ENCODE measurements around the gene MYO18B.

The MYO18B gene

DNA sequence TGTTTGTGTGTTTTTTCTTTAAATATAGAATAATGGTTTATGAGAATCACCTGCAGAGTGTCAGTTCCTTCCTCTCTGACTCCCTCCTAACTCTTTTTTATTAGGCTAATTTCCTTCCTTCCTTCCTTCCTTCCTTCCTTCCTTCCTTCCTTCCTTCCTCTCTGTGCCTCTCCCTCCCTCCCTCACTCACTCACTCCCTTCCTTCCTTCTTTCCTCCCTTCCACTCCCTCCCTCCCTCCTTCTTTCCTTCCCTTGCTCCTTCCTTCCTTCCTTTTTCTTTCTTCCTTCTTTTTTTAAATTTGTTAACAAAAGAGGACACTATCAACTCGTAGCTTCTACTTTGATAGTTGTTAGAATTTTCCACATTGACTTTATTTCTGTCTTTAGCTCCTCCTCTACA, 274.9 kb downstream of the MYO18B start:
- no peak for DNase-seq

DNA sequence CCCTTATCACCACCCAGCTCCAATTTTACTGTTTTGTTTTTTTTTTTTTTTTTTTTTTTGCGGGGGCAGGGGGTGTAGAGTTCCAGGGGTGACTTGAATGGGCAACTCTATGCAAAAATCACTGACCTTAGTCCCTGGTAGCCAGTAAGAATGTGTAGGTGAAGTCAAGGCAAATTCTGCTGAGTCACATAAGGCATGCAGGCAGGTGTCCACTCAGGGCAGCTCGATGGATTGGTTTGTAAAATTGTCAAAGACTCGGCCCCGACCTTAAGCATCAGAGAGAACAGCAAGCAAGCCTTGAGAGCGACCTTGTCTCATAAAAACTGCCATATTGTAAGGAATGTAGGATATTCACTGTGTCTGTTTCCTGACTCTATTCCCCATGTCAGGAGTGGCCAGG, 275.9 kb downstream of the MYO18B start:
- DNase-seq: no peak

DNA sequence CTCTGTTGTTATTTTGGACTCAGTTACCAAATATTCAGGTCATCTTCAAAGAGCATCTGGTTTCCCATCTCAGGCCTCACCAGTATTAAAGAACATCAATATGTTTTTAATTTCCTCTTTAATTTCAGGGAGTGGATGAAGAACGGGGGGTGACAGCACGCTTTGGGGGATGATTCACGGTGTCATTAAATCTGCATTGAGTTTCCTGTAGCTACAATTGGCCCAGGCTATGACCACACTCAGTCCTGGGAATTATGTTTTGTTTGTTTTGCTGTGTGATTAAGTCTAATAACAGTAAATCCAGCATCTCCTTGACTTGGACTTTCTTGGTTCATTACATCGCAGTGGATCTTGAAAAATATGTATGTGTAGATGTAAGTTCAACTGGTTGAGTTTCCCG, 277.6 kb downstream of the MYO18B start:
- no peak for DNase-seq

DNA sequence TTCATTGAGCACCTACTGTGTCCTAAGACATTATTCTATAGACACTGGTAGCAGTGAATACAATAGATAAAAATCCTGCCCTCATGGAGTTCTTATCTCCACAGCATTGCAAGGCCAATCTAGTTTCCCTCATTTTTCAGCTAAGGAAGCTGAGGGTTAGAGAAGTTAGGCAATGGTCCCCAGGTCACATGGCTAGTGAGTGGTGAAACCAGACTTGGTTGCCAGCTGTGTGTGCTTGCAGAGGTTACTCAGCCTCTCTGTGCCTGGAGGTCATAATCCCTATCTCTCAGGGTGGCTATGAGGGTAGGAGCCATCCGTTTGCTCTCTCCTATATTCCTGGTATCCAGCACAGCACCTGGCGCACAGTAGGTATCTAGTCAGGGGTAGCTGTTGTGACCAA, 279.5 kb downstream of the MYO18B start:
- DNase-seq: no peak

DNA sequence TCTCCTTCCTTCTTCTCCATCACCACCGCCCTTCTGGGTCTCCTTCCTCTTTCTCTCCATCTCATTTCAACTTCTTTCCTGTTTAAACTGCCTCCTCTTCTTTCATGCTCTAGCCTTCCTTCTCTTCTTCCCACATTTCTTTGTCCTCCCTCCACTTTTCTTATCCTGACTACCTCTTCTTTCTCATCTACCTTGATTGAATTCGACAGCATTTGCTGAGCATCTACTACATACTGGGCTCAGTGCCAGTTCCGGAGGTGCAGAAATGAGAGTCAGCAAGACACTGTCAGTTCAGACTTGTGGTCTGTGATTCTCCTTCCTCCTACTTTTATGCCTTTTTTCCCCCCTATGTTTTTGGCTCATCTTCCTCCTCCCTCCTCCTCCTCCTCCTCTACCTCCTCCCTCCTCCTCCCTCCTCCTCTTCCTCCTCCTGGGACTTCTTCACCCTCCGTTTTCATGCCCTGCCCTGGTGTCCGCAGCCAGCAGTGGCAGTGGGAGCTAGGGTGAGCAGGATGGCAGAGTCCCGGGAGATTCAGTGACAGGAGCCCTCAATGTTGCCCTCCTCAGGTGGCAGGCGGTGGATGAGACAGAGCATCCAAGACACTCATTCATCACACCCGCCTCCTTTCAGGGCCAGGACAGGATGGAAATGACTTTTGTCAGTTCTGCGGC, 281.3 kb downstream of the MYO18B start:
- no peak for DNase-seq

DNA sequence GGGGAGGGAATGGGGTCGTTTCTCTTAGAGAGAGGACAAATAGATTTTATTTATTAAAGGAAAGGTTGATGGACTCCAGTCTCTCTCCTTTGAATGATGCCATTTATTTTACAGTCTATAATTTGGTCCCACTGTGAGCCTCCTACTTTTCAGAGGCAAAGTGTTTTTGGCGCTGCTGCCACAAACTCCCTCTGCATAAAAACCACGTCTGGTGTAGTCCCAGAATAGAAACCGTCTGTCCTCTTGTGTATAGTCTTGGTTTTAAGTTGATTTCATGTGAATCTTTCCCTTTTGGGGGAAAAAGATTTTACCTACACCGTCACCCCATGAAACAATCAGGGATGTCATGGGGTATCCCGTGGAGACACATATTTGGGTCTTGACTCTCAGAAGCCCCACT, 283.6 kb downstream of the MYO18B start:
- no peak for DNase-seq

DNA sequence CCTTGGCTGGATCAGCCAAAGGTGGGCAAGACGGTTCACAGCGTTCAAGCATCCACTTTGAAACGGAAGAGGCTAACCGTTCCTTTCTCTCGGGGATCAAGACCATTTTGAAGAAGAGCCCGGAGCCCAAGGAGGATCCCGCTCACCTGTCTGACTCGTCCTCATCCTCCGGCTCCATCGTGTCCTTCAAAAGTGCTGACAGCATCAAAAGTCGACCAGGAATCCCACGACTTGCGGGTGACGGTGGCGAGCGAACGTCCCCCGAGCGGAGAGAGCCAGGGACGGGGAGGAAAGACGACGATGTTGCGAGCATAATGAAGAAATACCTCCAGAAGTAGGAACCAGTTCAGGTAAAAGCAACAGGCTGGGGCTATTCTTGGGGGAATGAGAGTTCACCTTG, 285.4 kb downstream of the MYO18B start:
- no peak for DNase-seq

DNA sequence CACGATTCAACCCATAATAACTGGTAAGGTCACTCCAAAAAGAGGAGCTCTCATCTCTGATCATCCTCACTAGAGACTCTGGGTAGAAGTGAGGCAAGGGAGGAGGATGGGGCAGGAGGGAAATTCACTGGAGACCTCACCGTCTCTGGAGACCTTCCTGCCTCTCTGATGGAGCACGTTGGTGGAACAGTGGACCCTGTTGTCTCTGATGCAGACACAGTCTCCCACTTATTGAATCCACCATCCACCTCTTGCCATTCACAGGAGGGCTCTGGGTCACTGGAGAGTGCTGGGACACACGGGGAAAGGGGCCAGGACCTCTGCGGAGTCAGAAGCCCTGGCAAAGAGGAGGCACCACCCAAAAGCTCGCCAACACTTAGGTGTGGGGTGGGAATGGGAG, 289.7 kb downstream of the MYO18B start:
- no peak for DNase-seq

DNA sequence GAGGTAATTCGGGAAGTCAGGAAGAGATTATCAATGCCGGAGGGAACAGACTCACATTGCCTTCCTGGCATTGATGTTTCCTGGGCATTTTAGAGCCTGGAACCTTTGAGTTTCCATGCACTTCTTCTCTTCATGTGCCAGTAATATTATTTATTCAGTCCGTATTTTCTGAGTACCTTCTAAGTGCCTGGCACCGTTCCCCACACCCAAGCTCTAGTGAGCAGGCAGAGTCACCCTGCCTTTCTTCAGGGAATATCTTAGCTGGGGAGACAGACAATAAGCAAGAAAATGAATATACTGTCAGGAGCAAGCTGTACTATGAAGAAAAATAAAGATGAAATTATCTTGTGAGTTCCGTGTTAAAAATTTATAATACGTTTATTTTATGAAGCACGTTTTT, 291.1 kb downstream of the MYO18B start:
- DNase-seq: no peak

DNA sequence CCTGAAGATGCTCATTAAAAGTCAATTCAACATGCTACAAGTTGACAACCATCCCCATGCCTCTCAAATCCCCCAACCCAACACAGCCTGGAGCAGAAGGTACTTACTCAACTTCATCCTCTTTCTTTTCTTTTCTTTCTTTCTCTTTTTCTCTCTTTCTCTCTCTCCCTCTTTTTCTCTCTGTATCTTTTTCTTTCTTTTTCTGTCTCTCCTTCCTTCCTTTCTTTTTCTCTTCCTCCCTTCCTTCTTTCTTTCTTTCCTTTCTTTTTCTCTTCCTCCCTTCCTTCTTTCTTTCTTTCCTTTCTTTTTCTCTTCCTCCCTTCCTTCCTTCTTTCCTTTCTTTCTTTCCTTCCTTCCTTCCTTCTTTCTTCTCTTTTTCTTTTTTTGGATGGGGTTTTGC, 291.6 kb downstream of the MYO18B start:
- DNase-seq: no peak

DNA sequence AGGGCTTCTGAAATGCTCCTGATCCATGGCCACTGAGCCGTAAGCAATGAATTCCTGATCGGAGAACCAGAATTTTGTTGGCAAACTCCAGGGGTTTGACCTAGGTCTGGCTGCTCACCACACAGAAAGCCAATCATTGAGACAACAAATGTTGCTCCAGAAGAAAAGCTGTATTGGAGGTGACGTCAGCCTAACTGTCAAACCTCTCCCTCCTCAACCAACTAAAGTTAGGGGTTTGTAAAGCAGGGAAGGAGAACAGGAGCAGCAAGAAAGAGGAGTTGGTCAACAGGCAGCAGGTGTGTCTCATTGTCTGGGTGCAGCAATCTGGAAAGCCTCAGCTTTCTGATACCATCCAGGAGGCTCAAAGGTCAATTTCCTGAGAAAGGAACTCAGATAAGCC, 293.5 kb downstream of the MYO18B start:
- DNase-seq: no peak

DNA sequence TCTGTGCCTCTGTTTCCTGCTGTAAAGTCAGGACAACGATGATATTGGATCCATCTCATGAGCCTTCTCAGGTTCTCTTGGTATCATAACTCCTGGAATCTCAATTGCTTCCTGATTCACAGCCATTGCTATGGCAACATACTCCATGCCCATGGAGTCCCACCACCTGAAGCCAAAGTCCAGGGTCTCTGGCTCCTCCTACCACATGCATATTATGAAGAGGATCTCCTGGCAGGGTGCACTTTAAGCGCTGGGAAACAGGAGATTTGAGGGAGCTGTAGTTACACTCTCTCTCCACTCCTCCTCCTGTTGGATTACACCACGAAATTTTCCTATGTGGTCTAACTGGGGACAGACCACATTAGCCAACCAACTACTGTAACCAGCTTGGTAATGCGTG, 296.4 kb downstream of the MYO18B start:
- no peak for DNase-seq

DNA sequence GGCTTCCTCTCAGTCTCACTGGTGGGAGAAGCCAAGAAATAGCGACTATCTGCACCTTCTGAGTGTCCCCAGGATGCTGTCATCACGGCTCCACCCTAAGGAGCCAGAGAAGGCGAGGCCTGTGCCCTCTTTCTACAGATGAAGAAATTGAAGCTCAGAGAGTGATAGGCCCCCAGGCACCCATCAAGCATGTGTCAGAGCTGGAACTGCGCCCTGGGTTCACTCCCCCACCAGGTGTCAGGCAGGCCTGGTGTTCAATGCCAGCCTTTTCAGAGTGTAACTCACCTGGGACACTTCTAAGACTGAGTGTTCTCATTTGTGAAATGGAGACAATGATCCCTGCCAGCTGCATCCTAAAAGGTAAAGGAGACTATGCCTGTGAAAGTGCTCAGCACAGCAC, 299.9 kb downstream of the MYO18B start:
- no peak for DNase-seq

DNA sequence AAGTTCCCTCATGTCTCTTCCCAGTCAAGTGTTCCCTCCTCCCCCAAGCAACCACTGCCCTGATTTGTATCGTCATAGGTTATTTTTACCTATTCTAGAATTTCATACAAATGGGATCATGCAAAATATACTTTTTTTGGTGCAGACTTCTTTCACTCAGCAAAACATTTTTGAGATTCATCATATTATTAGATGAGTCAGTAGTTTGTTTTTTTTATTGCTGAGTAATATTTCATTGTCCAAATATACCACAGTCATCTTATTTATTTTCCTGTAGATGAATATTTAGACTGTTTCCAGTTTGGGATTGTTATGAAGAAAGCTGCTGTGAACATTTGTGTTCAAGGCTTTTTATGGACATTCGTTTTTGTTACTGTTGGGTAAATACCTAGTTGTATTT, 301.0 kb downstream of the MYO18B start:
- no peak for DNase-seq

DNA sequence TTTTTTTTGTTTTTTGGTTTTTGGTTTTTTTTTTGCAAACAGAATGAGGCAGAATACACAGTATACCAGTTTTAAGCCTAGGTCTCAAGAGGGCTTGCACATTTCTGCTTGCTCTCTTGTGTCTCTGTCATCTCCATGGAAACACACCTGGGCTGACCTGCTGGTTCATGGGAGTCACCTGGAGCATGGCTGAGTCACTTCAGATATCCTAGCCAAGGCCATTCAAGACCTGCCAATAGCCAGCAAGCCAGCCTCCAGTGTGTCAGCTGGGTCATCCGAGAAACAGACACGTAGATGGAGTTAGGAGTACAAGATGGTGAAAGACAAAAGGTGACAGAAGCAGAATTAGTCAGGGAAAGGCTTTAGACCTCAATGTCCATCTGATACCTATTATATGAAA, 303.1 kb downstream of the MYO18B start:
- no peak for DNase-seq

DNA sequence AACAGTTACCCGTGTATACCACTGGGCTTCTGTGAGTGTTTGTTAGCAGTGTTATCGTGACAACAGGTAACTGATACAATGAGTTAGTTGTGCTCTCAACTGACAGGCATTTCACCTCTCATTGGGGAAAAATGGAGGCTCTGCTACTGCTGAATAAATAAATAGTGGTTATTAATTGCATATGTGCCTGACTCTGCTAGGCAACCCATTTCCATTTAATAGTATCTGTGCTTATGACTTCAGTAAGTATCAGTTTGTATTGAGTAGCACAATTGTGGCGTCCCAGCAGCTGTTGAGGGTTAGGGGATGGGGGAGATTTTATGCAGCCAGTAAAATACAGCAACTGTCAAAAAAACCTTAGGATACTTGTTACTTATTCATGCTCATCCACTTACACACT, 303.9 kb downstream of the MYO18B start:
- no peak for DNase-seq

DNA sequence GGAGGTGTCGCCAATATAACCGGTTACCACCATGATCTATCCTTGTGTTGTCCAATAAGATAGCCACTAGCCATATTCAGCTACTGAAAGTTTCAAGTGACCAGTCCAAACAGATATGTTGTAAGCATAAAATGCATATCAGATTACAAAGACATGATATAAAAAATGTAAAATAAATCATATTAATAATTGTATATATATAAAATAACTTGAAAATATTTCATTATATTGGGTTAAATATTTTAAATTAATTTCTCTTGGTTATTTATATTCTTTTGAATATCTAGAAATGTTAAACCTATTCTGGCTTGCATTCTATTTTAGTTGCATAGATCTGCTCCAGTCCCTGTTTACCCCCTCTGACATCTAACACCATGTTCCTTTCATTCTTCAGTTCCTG, 305.5 kb downstream of the MYO18B start:
- DNase-seq: no peak

DNA sequence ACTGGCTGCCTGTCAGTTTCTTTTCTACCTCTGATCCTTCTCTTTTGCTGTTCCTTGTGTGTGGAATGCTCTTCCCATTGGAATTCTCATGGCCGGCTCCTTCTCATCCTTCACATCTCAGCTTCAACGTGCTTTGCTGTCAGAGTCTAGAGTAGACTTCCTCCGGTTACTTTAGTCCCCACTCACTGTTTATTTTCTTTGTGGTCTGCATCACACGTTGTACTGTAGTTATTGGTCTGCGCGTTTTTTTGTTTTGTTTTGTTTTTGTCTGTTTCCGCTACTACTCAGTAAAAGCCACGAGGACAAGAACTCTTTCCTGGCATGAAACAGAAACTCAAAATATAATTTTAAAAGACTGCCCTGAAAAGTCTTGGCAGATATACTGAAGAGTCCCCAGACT, 305.9 kb downstream of the MYO18B start:
- no peak for DNase-seq

DNA sequence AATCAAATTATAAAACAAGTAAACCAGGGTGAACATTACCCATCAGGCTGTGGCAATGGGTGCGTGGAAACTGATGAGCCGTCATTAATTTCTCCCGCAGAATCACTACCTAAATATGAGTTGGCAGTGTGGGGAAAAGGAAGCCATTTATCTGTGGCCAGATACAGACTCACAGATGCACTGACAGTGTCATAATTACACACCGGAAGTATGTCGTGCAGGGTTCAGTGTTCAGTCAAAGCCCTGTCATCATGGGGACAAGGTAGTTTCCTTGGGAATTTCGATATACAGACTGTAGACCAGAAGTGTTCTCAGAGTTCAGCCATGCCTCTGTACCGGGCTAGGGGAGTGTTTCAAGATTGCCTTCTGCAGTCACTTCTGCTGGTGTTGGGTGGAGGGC, 308.1 kb downstream of the MYO18B start:
- no peak for DNase-seq

DNA sequence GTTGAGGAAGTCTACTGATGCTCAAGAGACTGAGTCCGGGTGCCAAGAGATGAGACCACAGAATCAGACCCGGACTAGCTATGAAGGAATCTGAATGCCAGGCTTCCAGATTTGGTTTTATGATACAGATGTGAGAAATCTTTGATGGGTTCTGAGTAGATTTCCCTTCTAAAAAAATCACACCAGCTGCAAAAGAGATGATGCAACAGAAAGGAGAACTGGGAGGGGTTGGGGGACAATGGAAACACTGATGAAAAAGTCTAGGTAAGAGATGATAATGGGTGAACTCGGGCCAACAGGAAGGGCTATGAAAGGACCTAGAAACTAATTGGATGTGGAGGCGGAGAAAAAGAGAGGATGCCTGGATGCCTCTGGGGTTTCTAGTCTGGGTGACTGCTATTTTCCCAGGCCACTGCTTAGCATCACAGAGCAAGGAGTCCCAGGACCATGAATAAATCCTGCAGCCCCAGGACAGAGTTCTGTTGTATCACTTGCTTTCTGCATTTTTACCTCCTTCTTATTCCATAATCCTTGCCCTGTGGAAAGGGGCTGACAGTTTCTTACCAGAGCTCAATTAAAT, 311.8 kb downstream of the MYO18B start:
- no peak for DNase-seq

DNA sequence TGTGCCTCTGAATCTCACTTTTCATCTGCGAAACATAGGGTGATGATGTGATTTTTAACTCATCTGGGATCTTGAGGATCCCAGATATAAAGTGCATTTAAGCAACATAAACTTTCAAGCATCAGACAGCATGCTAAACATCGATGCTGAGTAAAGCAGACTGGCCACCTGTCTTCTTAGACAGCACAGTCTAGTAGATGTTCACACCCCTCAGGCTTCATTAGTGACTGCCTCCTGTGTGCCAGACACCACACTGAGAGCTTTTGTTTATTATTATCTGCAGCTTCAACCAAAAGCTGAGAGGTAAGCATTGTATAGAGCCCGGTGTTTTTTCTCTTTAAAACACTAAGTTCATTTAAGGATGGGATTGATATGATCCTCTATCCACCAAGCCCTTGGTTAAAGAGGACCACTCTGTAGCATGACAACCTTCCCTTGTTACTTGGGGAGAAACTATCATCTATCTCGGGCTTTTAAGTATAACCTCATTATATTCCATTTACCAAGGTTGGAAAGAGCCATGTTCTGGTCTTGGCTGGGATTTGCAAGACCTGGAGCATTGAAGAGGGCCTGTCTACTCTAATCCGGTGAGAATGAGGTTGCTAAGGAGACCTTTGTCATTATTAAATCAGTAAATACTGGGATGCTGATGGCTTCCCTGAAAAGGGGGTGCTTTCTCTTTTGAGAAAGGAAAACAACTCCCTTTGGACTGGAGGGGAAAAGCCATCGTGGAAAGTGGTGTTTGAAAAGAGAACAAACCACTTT, 313.0 kb downstream of the MYO18B start:
- DNase-seq: no peak

DNA sequence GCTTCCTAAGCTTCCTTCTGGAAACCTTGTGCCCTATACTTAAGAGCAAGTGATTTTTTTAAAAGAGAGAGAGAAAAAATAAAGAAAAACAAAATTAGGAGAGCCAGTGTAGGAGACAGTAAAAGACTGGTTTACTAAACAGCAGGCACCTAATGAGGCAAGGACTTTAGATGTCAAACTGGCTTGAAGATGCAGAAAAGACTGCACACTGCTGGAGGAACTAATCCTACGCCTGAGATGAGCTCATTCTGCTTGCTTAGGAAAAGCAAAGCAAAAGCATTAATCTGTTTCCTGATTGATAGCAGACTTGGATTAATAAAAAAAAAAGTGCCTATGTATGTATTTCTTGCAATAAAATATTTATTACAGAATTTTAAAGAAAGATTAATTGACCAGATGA, 313.7 kb downstream of the MYO18B start:
- DNase-seq: no peak

DNA sequence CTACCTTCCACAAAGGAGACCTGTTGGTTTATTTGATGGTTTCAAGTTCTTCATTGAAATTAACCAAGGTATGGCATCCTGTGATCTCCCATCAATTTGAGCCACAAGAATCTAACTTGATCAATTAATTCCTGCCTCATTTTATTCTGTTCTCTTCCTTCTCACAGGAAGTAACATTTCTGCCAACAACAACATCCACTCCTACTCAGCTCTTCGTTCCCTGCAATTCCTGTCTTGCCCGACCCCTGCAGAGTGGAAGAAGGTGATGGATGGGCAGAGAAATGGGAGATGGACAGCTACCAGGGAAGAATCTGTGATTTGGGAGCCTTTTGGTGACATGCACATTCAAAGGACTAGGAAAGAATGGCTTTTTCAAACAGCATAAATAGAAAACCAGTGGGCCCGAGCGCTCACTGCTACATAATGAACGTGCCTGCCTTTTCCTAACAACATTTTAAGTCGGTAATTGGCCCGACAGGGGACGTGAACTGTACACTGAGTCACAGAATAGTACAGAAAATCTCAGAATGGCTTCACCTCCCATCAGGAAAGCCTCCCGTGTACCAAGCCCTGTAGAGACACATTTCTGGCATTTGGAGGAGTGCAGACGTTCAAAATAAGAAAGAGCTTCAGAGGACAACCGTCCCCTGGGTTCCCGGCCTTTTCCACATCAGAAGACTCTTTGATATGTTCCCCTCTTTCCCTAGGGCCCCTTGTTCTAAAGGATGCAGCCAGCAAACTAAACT, 314.6 kb downstream of the MYO18B start:
- DNase-seq: no peak

DNA sequence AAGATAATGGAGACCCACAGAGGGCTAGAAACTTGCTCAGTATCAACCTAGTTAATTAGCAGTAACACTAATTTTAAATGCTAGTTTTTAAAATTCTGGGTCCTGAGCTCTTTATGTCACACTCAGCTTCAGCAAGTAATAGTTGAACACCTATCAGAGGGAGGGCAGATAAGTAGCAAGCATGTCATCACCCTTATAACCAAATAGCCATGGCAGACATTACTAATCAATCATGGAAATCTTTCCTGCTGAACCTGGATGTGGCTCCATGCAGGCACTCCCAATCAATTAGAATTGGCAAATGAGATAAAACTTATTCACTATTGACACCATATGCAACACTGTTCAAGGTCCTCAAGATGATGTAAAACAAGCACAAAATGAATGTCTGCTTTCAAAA, 315.7 kb downstream of the MYO18B start:
- DNase-seq: no peak

All from activated CD4-positive, alpha-beta T cell treated with anti-CD3 and anti-CD28 coated beads, Interleukin-10, Interleukin-2, amounts not matched to agents 100 ng/mL and 50 ng/mL, durations not matched to agents 16 hours and 8 hours (primary cell).